Activated effector memory CD4-positive, alpha-beta T cell treated with Interleukin-2 at 50 U/mL for 16 hours (primary cell): Measurements from ENCODE around the gene C4orf54.

Source experiments
- DNase-seq: peaks from one replicate; pipeline ENCODE4 v3.0.0-alpha.2; 2020

Gene C4orf54

GRCh38 chr4:99651811-99652485, 5.7 kb downstream of the C4orf54 start:
- no peak for DNase-seq

GRCh38 chr4:99651016-99651769, 6.4 kb downstream of the C4orf54 start:
- DNase-seq: no peak

GRCh38 chr4:99649778-99650177, 7.8 kb downstream of the C4orf54 start:
- no peak for DNase-seq

- DNase-seq: no peak
These were observed 8.4 kb downstream of the C4orf54 start for GRCh38 chr4:99649208-99649607.

- no peak for DNase-seq
These were observed 9.3 kb downstream of the C4orf54 start for GRCh38 chr4:99648321-99648720.

GRCh38 chr4:99647071-99647470, 10.6 kb downstream of the C4orf54 start:
- no peak for DNase-seq

GRCh38 chr4:99645638-99646037, 12.0 kb downstream of the C4orf54 start:
- DNase-seq: no peak

- no peak for DNase-seq
These were observed 12.6 kb downstream of the C4orf54 start for GRCh38 chr4:99645036-99645435.

GRCh38 chr4:99644453-99644852, 13.2 kb downstream of the C4orf54 start:
- DNase-seq: no peak

- no peak for DNase-seq
These were observed 14.7 kb downstream of the C4orf54 start for GRCh38 chr4:99642725-99643489.

GRCh38 chr4:99640676-99641075, 17.0 kb downstream of the C4orf54 start:
- DNase-seq: no peak

GRCh38 chr4:99637174-99637573, 20.5 kb downstream of the C4orf54 start:
- no peak for DNase-seq

GRCh38 chr4:99636422-99636821, 21.2 kb downstream of the C4orf54 start:
- DNase-seq: no peak

- DNase-seq: no peak
These were observed 22.0 kb downstream of the C4orf54 start for GRCh38 chr4:99635601-99636000.

GRCh38 chr4:99634742-99635360, 22.8 kb downstream of the C4orf54 start:
- no peak for DNase-seq

- no peak for DNase-seq
These were observed 23.9 kb downstream of the C4orf54 start for GRCh38 chr4:99633772-99634171.

- DNase-seq: no peak
These were observed 26.7 kb downstream of the C4orf54 start for GRCh38 chr4:99630857-99631360.

GRCh38 chr4:99629962-99630554, 27.6 kb downstream of the C4orf54 start:
- no peak for DNase-seq

- DNase-seq: no peak
These were observed 29.6 kb downstream of the C4orf54 start for GRCh38 chr4:99628040-99628439.

- DNase-seq: no peak
These were observed 32.3 kb downstream of the C4orf54 start for GRCh38 chr4:99625369-99625768.

- DNase-seq: no peak
These were observed 33.4 kb downstream of the C4orf54 start for GRCh38 chr4:99624141-99624719.

GRCh38 chr4:99622341-99622740, 35.3 kb downstream of the C4orf54 start:
- DNase-seq: no peak
